NCI-H1417 treated with DMSO at 0.1 percent for 48 hours (cell line): Measurements from ENCODE around the gene UGT1A10.
"Not testable (repeated sequence)": the region's sequence is repeated elsewhere in the genome, so short reads cannot be mapped to it uniquely, and the experiment has no call there.

ENCODE experiments used
- DNase-seq: peaks from one replicate; lab custom pipeline; 2025; lab: John Stamatoyannopoulos, UW

UGT1A10 gene

GRCh38 chr2:233636306-233636705, at the start of gene UGT1A10:
Gene UGT1A10, plus strand, starts transcription at chr2:233636448. Its CDS starts 75 bp downstream, at chr2:233636523.
- DNase-seq: not testable (repeated sequence)

DNA sequence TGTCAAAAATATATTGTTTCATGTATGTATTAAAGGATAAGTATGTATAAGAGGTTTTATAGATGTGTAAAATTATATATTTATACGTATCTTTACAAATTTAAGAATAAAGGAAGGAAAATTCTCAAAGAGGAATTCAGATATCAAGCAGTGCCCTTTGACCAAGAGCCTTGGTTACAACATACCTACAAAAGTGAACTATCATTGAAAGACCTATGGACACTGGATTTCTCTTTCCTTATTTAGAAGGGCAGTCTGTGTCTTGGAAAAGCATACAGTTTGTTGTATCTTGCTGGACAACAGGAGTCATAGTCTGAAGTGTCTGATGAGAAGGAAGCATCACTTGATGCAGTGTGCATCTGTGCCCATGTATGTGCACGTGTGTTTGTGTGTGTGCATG, 47.8 kb upstream of the UGT1A10 start:
- no peak for DNase-seq

DNA sequence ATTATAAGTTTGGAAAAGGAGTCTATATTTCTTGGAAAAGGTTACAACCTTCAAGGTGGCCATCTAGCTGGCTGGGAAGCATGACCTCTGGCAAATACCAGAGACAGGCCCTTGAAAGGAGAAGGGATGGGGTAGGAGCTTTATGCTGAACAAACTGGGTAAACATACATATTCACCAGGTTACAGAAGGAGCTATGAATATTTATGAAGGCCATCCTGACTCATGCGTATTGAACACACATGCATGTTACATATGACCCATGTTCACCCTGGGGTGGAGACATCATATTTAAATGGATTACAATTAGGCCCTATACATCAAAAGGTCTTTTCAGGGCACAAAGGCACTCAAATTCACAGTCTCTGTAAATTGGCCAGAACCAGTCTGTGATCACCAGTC, 43.5 kb upstream of the UGT1A10 start:
- DNase-seq: not testable (repeated sequence)

DNA sequence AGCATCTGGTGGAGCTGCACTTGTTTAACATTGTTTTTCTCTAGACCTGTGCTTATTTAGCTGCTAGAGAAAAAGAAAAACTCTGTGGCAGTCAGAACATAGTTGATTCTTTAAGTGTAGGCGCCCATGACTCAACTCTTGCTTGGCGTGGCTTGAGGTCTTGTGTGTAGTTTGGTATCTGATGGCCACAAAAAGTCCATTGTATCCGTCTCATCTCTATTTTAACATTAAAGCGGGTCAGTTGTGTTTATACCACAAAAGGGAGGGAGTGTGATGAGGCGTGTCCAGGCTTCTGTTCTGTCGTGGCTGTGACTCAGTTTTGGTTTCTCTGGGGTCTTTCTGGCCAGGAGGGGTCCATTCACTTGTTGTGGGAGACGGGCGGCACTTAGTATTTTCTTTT, 43.0 kb upstream of the UGT1A10 start:
- no peak for DNase-seq

- no peak for DNase-seq
These were observed 38.7 kb upstream of the UGT1A10 start for GRCh38 chr2:233597522-233597921.

- DNase-seq: no peak
These were observed 37.3 kb upstream of the UGT1A10 start for GRCh38 chr2:233598952-233599351.

DNA sequence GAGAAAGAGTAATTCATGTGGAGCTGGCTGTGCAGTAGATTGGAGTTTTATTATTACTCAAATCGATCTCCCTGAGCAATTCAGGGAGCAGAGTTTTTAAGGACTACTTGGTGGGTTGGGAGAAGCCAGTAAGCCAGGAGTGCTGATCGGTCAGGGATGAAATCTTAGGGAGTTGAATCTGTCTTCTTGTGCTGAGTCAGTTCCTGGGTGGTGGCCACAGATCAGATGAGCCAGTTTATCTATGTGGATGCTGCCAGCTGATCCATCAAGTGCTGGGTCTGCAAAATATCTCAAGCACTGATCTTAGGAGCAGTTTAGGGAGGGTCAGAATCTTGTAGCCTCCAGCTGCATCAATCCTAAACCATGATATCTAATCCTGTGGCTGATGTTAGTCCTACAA, 35.9 kb upstream of the UGT1A10 start:
- no peak for DNase-seq

- no peak for DNase-seq
These were observed 34.2 kb upstream of the UGT1A10 start for GRCh38 chr2:233602076-233602475.

DNA sequence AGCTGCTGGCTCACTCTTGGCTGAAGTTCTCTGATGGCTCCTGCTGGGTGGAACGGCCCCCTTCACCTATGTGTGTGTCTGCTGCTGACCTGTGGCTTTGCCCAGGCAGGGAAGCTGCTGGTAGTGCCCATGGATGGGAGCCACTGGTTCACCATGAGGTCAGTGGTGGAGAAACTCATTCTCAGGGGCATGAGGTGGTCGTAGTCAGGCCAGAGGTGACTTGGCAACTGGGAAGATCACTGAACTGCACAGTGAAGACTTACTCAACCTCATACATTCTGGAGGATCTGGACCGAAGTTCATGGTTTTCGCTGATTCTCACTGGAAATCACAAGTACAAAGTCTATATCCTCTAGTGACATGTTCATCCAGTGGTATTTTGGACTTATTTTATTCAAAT, 32.7 kb upstream of the UGT1A10 start:
- no peak for DNase-seq

DNA sequence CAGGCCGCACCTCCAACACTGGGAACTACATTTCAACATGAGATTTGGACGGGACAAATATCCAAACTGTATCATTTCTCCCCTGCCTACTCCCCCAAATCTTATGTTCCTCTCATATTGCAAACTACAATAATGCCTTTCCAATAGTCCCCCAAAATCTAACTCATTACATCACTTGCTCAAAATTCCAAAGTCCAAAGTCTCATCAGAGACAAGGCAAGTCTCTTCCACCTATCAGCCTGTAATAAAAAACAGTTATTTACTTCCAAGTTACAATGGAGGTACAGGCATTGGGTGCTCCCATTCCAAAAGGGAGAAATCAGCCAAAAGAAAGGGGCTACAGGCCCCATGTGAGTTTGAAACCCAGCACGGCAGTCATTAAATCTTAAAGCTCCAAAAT, 31.4 kb upstream of the UGT1A10 start:
- DNase-seq: no peak

DNA sequence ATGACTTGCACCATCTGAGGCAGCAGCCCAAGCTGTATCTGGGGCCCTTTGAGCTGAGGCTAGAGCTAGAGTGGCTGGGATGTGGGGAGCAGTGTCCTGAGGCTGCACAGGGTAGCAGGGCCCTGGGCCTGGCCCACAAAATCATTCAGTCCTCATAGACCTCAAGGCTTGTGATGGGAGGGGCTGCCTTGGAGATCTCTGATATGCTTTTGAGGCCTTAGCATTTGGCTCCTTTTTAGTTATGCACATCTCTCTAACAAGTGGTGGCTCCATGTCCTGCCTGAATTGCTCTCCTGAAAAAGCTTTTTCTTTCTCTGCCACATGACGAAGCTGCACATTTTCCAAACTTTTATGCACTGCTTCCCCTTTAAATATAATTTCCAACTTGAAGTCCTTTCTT, 30.6 kb upstream of the UGT1A10 start:
- DNase-seq: no peak

- no peak for DNase-seq
These were observed 25.0 kb upstream of the UGT1A10 start for GRCh38 chr2:233611284-233611683.

DNA sequence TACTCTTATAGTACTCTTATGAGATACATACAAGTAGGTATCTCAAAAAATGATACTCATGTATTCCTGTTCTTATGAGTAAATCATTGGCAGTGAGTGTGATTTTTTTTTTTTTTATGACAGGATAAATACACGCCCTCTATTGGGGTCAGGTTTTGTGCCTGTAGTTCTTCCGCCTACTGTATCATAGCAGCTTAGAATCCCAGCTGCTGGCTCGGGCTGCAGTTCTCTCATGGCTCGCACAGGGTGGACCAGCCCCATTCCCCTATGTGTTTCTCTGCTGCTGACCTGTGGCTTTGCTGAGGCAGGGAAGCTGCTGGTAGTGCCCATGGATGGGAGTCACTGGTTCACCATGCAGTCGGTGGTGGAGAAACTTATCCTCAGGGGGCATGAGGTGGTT, 18.8 kb upstream of the UGT1A10 start, which contains the start of gene UGT1A8:
TSS of gene UGT1A8 (plus strand) at position 158 of the 400 bp plus-strand sequence. CDS start at position 233, 75 bp downstream.
- not testable (repeated sequence) for DNase-seq

GRCh38 chr2:233620204-233620603, 16.0 kb upstream of the UGT1A10 start:
- DNase-seq: no peak

GRCh38 chr2:233621863-233622262, 14.4 kb upstream of the UGT1A10 start:
- not testable (repeated sequence) for DNase-seq

- DNase-seq: no peak
These were observed 8.8 kb upstream of the UGT1A10 start for GRCh38 chr2:233627331-233628025.

DNA sequence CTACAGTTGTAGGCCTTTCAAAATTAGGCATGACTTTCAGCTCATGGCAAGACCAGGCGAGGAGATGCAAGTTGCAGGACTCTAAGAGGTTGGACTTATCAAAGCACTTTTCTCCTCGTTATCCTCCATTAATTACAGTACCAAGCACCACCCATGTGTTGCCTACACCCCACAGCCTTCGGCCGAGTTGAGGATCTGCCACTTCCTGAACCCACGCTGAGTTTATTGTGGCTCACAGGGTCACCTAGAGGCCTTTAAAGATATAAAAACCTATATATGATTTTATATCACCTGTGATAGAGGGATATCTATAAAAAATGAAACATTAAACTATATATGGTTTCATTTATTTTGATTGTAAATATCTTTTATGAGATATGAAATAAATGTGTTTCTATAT, 2.6 kb downstream of the UGT1A10 start:
- no peak for DNase-seq

DNA sequence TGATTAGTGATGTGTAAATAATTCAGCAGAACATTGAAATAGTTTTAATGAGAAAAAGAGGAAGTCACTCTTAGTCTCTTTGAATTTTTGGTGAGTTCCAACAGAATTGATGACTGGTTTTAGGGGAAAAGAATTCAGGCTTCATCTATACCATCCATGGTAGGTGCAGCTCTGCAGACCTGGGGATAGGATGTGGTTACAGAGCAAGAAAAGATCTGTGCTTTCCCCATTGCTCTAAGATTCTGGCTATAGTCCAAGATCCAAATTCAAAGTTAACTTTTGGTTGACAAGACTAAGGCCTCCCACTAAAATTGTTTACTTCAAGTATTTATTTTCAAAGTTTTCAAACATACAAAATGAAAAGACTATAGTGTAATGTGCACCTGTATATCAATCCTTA, 3.6 kb downstream of the UGT1A10 start:
- DNase-seq: no peak

DNA sequence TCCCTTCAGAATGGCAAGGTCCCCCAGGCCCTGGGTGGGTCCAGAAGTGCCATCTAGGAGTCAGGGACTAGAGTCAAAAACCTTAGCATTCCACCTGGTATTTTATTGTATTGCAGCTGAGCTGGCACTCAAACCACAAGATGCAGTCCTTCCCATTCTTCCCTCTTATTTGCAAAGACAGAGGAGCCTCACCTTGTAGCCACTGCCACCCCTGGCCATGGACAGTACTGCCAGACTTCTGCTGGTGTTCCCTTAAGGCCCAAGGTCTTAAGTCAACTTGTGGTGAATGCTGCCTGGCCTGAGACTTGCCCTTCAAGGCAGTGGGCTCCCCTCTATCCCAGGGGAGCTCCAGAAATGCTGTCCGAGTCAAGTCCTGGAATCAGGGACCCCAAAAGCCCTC, 6.9 kb downstream of the UGT1A10 start:
- no peak for DNase-seq

GRCh38 chr2:233646033-233646432, 9.8 kb downstream of the UGT1A10 start:
- not testable (repeated sequence) for DNase-seq

- no peak for DNase-seq
These were observed 14.7 kb downstream of the UGT1A10 start for GRCh38 chr2:233650981-233651380.

DNA sequence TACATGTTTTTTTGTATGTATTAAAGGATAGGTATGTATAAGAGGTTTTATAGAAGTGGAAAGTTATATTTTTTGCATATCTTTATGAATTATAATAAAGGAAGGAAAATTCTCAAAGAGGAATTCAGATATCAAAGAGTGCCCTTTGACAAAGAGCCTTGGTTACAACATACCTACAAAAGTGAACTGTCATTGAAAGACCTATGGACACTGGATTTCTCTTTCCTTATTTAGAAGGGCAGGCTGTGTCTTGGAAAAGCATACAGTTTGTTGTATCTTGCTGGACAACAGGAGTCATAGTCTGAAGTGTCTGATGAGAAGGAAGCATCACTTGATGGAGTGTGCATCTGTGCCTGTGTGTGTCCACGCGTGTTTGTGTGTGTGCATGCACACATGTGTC, 15.2 kb downstream of the UGT1A10 start:
- no peak for DNase-seq

GRCh38 chr2:233654501-233654900, 18.3 kb downstream of the UGT1A10 start:
- no peak for DNase-seq

DNA sequence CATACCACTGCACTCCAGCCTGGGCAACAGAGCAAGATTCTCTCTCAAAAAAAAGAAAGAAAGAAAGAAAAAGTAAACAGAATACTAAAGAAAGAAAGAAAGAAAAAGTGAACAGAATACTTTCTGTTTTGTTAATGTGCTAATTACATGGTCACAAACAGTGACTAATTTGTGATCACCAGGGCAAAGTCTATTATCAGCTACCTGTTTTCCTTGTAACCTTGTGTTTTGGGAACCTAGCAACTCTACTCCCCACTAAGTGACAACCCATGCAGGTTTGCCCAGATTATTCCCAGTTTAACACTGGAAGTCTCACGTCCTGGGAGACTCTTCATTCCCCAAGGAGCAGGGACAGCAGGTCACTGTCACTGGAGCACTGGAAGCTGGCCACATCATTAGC, 18.8 kb downstream of the UGT1A10 start:
- DNase-seq: no peak
